Stomach (tissue), 9 donors: Measurements from ENCODE around the gene FAT2. TPM values are rescaled to one million over a fixed set of nuclear protein-coding genes. Genes with fewer than 3 reads are reported as not detected.

ENCODE experiments used
- DNase-seq, 2 donors: peaks; one replicate each; pipeline versions ENCODE4 v3.0.0 to v3.0.0-alpha.2; 2013 to 2019
- H3K27ac ChIP-seq, 5 donors: fragments of 200-600 bp in 4 of 5; sonication (generic) in 4 of 5; one replicate each; pipeline ENCODE4 v1.5.1; 2013 to 2019; ENCODE audit warnings: mild to moderate bottlenecking in 1 of 5, moderate library complexity in 1 of 5
- H3K27me3 ChIP-seq, 3 donors: fragments of 200-600 bp; sonication (generic); one replicate each; pipeline ENCODE4 v1.5.1; 2017 to 2019; ENCODE audit warnings: mixed run types in 1 of 3
- H3K36me3 ChIP-seq, 4 donors: fragments of 200-600 bp; sonication (generic); 1 replicate in 3 of 4; 2 replicates in 1 of 4; pipeline ENCODE4 v1.5.1; 2016 to 2019
- H3K4me1 ChIP-seq, 4 donors: fragments of 200-600 bp; sonication (generic); one replicate each; pipeline ENCODE4 v1.5.1; 2016 to 2019
- H3K4me3 ChIP-seq, 4 donors: fragments of 200-600 bp; sonication (generic) in 3 of 4; one replicate each; pipeline ENCODE4 v1.5.1; 2016 to 2019; ENCODE audit warnings: mild to moderate bottlenecking in 1 of 4
- H3K9me3 ChIP-seq, 4 donors: fragments of 200-600 bp; sonication (generic); one replicate each; pipeline ENCODE4 v1.5.1; 2016 to 2019
- EP300 ChIP-seq: sonication (generic); formaldehyde crosslinking; IDR thresholded peaks from one replicate; pipeline ENCODE4 v1.6.1; 2017; ENCODE audit warnings: antibody characterized with exemption
- POLR2A ChIP-seq, 4 donors: fragments of 450-650 bp; IDR thresholded peaks; one replicate each; pipeline ENCODE4 v1.6.1; 2016; ENCODE audit warnings: antibody characterized with exemption in 4 of 4, control low read depth in 2 of 4, mild to moderate bottlenecking in 1 of 4, moderate library complexity in 1 of 4
- POLR2AphosphoS5 ChIP-seq, 3 donors: sonication (generic); formaldehyde crosslinking; IDR thresholded peaks; one replicate each; pipeline ENCODE4 v1.6.1; 2016; ENCODE audit warnings: antibody characterized with exemption in 3 of 3
- WGBS, 5 donors: extraction: QIAGEN DNeasy Blood & Tissue Kit in 3 of 5; methylation state at CpG; one replicate each; pipeline versions ENCODE4 v1.1.5 to v1.1.7; 2013 to 2018; 5-methylcytosine and 5-hydroxymethylcytosine counted together
- intact Hi-C: fragments of 100-400 bp; cut with DNase I; formaldehyde crosslinking; loops from one replicate; pipeline ENCODE4 v1.15.1; 2023; ENCODE audit warnings: low total_unique reads
- polyA plus RNA-seq, 3 donors: library from polyadenylated mRNA; stranded (reverse); fragments of 200-250 nt; gene quantifications; one replicate each; pipeline ENCODE4 v1.2.3, GENCODE V29; 2013
- total RNA-seq, 5 donors: library from RNA; depleted of rRNA; stranded (reverse); fragments of >200 nt; gene quantifications; one replicate each; pipeline versions ENCODE4 v1.1.0 to v1.2.3, GENCODE V29; 2014 to 2016
- TF ChIP-seq, protein P1 (sequence below), 7 experiments: fragments of 450-650 bp in 4 of 7; fragments of 200-600 bp in 3 of 7; sonication (generic) in 3 of 7; IDR thresholded peaks; one replicate each; pipeline ENCODE4 v1.5.1; 2016 to 2019; ENCODE audit warnings: antibody characterized with exemption in 7 of 7, control low read depth in 2 of 7, mild to moderate bottlenecking in 1 of 7
- donor health status: healthy with polysubstance abuse.
- donor health status: Bipolar disorder and iron deficiency.
- donor health status: healthy.

The FAT2 gene
- total and polyA plus RNA-seq, 8 donors: 0.18 to 16.8 (median 2.5) TPM; not detected in 4

- no peaks in the 10 kb centered on the region for H3K4me1 ChIP-seq
Observed at GRCh38 chr5:151598549-151598948, 7.4 kb upstream of the FAT2 start.

GRCh38 chr5:151597749-151598148 lies 6.6 kb upstream of the FAT2 start:
- H3K27ac ChIP-seq: no peak overlapping the region
- no peaks in the 10 kb centered on the region for H3K4me1 ChIP-seq
- DNase-seq: no peak
- TF ChIP-seq POLR2AphosphoS5 (IDR thresholded peaks at IDR 0.05) (no peak), EP300 (no peak), POLR2A (IDR thresholded peaks at IDR 0.05) (no peak)
- TF ChIP-seq, protein P1, sequence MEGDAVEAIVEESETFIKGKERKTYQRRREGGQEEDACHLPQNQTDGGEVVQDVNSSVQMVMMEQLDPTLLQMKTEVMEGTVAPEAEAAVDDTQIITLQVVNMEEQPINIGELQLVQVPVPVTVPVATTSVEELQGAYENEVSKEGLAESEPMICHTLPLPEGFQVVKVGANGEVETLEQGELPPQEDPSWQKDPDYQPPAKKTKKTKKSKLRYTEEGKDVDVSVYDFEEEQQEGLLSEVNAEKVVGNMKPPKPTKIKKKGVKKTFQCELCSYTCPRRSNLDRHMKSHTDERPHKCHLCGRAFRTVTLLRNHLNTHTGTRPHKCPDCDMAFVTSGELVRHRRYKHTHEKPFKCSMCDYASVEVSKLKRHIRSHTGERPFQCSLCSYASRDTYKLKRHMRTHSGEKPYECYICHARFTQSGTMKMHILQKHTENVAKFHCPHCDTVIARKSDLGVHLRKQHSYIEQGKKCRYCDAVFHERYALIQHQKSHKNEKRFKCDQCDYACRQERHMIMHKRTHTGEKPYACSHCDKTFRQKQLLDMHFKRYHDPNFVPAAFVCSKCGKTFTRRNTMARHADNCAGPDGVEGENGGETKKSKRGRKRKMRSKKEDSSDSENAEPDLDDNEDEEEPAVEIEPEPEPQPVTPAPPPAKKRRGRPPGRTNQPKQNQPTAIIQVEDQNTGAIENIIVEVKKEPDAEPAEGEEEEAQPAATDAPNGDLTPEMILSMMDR (IDR thresholded peaks at IDR 0.05): no peak
- H3K9me3 ChIP-seq: no peaks in the 10 kb centered on the region
- 57 to 69% (median 66%) methylated on average over 3 of the region's 3 CpGs for WGBS, 5 donors
- no peaks in the 10 kb centered on the region for H3K36me3 ChIP-seq
- intact Hi-C loops: no loop called here
- no peak overlapping the region for H3K4me3 ChIP-seq
- peaks cover 0 to 15% (median 0%) of the 10 kb centered on the region in 3 donors for H3K27me3 ChIP-seq

More at GRCh38 chr5:151598549-151598948, 7.4 kb upstream of the FAT2 start:
- no peaks in the 10 kb centered on the region for H3K9me3 ChIP-seq
- H3K4me3 ChIP-seq: no peak overlapping the region
- no peak for DNase-seq
- TF ChIP-seq POLR2AphosphoS5 (IDR thresholded peaks at IDR 0.05): no peak
- TF ChIP-seq, protein P1 (IDR thresholded peaks at IDR 0.05): no peak
- TF ChIP-seq POLR2A (IDR thresholded peaks at IDR 0.05): no peak
- TF ChIP-seq EP300: no peak
- H3K27ac ChIP-seq: no peak overlapping the region
- WGBS, 5 donors: 76 to 88% (median 85%) methylated on average over 1 of the region's 1 CpG
- no peaks in the 10 kb centered on the region for H3K36me3 ChIP-seq
- intact Hi-C loops: no loop called here
- H3K27me3 ChIP-seq: peaks cover 0 to 8% (median 0%) of the 10 kb centered on the region in 3 donors

DNA sequence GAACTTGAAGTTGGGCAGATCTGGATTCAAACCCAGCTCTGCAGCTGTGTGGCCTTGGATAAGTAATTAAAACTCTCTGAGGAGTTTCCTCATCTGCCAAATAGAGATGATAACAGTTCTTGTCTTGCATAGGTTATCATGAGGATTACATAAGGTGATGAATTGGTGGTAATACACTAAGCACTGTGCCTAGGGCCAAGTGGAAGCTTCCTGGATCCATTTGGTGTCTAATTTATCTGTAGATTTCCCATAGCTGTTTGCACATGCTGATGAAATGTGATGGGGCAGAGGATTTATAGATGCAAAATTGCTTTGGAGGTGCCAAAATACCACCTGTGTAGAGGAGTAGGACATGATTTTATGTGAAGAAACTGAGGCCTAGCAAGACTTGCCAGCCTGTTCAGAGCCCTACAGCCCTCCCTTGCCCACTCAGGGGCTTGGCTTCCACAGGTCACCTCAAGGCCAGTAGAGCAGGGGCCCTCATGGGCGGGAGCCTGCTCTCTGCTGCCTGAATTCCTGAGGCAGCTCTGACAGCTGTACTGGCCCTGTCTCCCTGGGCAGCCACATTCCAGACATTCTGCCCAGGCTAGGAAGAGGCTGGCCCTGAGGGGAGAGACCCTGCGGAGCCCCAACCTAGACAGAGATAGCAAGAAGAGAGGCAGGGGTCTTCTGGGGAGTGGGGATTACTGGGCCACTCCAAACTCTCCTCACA lies 5.9 kb upstream of the FAT2 start:
- H3K9me3 ChIP-seq: no peaks in the 10 kb centered on the region
- TF ChIP-seq EP300 (no peak), POLR2A (IDR thresholded peaks at IDR 0.05) (no peak), POLR2AphosphoS5 (IDR thresholded peaks at IDR 0.05) (no peak)
- TF ChIP-seq, protein P1 (IDR thresholded peaks at IDR 0.05): no peak
- H3K27ac ChIP-seq: no peak overlapping the region
- 42 to 67% (median 50%) methylated on average over 1 to 2 of the region's 2 CpGs for WGBS, 5 donors
- intact Hi-C loops: no loop called here
- no peaks in the 10 kb centered on the region for H3K4me1 ChIP-seq
- DNase-seq: no peak
- no peak overlapping the region for H3K4me3 ChIP-seq
- H3K36me3 ChIP-seq: no peaks in the 10 kb centered on the region
- H3K27me3 ChIP-seq: peaks cover 0 to 15% (median 0%) of the 10 kb centered on the region in 3 donors

DNA sequence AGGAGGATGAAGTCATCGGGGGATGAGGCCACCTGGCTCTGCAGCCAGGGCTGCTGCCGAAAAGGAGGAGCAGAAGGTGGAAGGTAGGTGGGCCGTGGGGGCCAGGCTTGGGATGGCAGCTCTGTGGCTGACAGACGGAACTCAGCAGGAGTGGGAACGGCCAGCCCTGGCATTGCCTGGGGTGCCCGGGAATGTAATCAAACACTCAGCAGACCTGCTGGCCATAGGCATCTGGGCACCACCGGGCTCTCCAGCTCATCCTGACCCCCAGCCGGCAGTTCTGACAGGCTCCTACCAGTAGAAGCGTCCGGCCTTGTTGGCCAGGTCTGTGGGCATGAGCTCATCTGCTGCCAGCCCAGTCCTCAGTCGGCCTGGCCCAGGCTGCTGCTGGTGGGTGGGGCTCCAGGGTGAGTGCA lies 4.3 kb upstream of the FAT2 start:
- no peaks in the 10 kb centered on the region for H3K36me3 ChIP-seq
- H3K4me1 ChIP-seq: no peaks in the 10 kb centered on the region
- TF ChIP-seq EP300 (no peak), POLR2AphosphoS5 (IDR thresholded peaks at IDR 0.05) (no peak), POLR2A (IDR thresholded peaks at IDR 0.05) (no peak)
- TF ChIP-seq, protein P1 (IDR thresholded peaks at IDR 0.05): no peak
- no peaks in the 10 kb centered on the region for H3K9me3 ChIP-seq
- no peak overlapping the region for H3K27ac ChIP-seq
- H3K27me3 ChIP-seq: peaks cover 0 to 23% (median 0%) of the 10 kb centered on the region in 3 donors
- intact Hi-C loops: no loop called here
- 83 to 90% (median 87%) methylated on average over 3 to 11 of the region's 11 CpGs for WGBS, 5 donors
- H3K4me3 ChIP-seq: no peak overlapping the region
- no peak for DNase-seq
